ENCODE results near the gene KCNIP4. TPM values are rescaled to one million over a fixed set of nuclear protein-coding genes. Genes with fewer than 3 reads are reported as not detected.

The KCNIP4 gene
- total and polyA plus RNA-seq, 2 donors (not counting 3 experiments of a cell fraction or from before 2014, with no cell fraction given), result not detected

- TF ChIP-seq MAX (IDR thresholded peaks at IDR 0.05; ENCODE audit: insufficient read depth, insufficient read length), result no peak
- no peak for TF ChIP-seq MYC (IDR thresholded peaks at IDR 0.05; ENCODE audit: low read depth, low read length)
- no peak for TF ChIP-seq GATA2 (IDR thresholded peaks at IDR 0.05; ENCODE audit: insufficient read depth, insufficient read length, low read depth, low read length)
- no peak for TF ChIP-seq FOS (IDR thresholded peaks at IDR 0.05; ENCODE audit: borderline replicate concordance, insufficient read depth, low read length)
- TF ChIP-seq EZH2 (IDR thresholded peaks at IDR 0.05; ENCODE audit: borderline replicate concordance, low read depth, low read length, severe bottlenecking), result no peak
- TF ChIP-seq JUN (IDR thresholded peaks at IDR 0.05; ENCODE audit: borderline replicate concordance, insufficient read depth, insufficient read length, low read depth), result no peak
- no peak for TF ChIP-seq POLR2AphosphoS5 (IDR thresholded peaks at IDR 0.05; ENCODE audit: insufficient read depth, low read depth, low read length)
- TF ChIP-seq CTCF (IDR thresholded peaks at IDR 0.05; ENCODE audit: extremely low read depth in 1 of 2, insufficient read depth in 1 of 2, low read depth in 1 of 2, low read length in 2 of 2), result no peak
- no peak for TF ChIP-seq POLR2A (IDR thresholded peaks at IDR 0.05; ENCODE audit: low read depth, low read length)
- Histone ChIP-seq H3K9me3 (replicated peaks; ENCODE audit: control insufficient read depth, insufficient read depth, low read length) (no peaks in the 10 kb centered on the region), H3K36me3 (ENCODE audit: control insufficient read depth in 2 of 2, extremely low read depth in 1 of 2, insufficient read depth in 2 of 2, low read length in 2 of 2) (peaks cover under 1 to 5% of the 10 kb centered on the region in 2 experiments), H3K9me1 (replicated peaks; ENCODE audit: control insufficient read depth, extremely low read depth, insufficient read depth, low read length) (no peaks in the 10 kb centered on the region), H3K27ac (ENCODE audit: insufficient read depth, low read depth, low read length) (no peak overlapping the region), H3K4me1 (ENCODE audit: control insufficient read depth, extremely low read depth, insufficient read depth, low read length) (no peaks in the 10 kb centered on the region), H4K20me1 (replicated peaks; ENCODE audit: control insufficient read depth, extremely low read depth, insufficient read depth, low read length) (no peaks in the 10 kb centered on the region), H3K79me2 (ENCODE audit: control insufficient read depth, insufficient read depth, low read length) (no peaks in the 10 kb centered on the region), H3K9ac (replicated peaks; ENCODE audit: extremely low read depth, insufficient read depth, low read length) (no peak overlapping the region), H3K4me2 (ENCODE audit: insufficient read depth, low read length) (no peak overlapping the region), H3K4me3 (replicated peaks in 1 of 3; ENCODE audit: insufficient read depth in 1 of 3, low read depth in 1 of 3, low read length in 3 of 3) (no peak overlapping the region), H2AFZ (ENCODE audit: low read depth, low read length) (no peak overlapping the region), H3K27me3 (ENCODE audit: control insufficient read depth in 2 of 2, insufficient read depth in 2 of 2, low read length in 2 of 2) (no peaks in the 10 kb centered on the region)
- BruUV-seq (replicated peaks), result no TSS peak
- ChIA-PET POLR2A (no interaction called here), CTCF (interaction anchor here (0.9 kb wide), 1 partner anchor 13 kb away, joined by 3 read pairs; no protein-coding TSS in a partner anchor)
- intact Hi-C loops (cut with micrococcal nuclease), result no loop called here
- no peak for DNase-seq (ENCODE audit: low read depth, low spot score)
- FAIRE-seq, result no peak
- dilution Hi-C loops (cut with MboI; ENCODE audit: extremely low pct_ligation_motif_present, low sequenced_read_pairs), result no loop called here
These were observed 1225.6 kb downstream of the KCNIP4 start for GRCh38 chr4:20723019-20723418.

All from endothelial cell of umbilical vein (primary cell).